Measurements from ENCODE around the gene GALNT6. TPM values are rescaled to one million over a fixed set of nuclear protein-coding genes. Genes with fewer than 3 reads are reported as not detected.
"Not testable (repeated sequence)": the region's sequence is repeated elsewhere in the genome, so short reads cannot be mapped to it uniquely, and the experiment has no call there.

Gene GALNT6
- total RNA-seq, 3 donors from 2014 or later: 10.8 to 16.9 (median 11.9) TPM

DNA sequence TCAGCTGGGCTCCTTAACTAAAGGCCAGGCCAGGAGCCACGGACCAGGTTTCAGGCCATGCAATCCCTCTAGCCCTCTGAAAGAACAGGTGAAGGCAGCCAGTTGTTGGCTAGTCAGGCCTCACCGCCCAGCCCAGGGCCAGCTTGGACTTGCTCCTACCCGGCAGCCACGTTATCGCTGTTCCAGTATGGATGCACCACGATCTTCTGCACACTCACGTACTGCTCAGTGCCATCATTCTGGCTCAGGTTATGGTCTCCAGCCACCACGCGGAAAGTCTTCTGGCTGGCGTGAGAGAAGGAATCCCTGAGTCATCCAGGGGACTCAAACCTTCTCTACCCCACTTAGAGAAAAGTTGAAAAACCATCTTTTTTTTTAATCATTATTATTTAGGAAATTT is 48.8 kb downstream of the GALNT6 start:
- DNase-seq (no peak), ATAC-seq (no peak)
- Mint-ChIP-seq H3K4me1 (ENCODE audit: low read depth) (peaks cover 16% of the 10 kb centered on the region), H3K4me3 (no peak overlapping the region), H3K36me3 (ENCODE audit: insufficient read depth) (no peaks in the 10 kb centered on the region), H3K27me3 (ENCODE audit: low read depth) (no peaks in the 10 kb centered on the region), H3K9me3 (no peaks in the 10 kb centered on the region)

DNA sequence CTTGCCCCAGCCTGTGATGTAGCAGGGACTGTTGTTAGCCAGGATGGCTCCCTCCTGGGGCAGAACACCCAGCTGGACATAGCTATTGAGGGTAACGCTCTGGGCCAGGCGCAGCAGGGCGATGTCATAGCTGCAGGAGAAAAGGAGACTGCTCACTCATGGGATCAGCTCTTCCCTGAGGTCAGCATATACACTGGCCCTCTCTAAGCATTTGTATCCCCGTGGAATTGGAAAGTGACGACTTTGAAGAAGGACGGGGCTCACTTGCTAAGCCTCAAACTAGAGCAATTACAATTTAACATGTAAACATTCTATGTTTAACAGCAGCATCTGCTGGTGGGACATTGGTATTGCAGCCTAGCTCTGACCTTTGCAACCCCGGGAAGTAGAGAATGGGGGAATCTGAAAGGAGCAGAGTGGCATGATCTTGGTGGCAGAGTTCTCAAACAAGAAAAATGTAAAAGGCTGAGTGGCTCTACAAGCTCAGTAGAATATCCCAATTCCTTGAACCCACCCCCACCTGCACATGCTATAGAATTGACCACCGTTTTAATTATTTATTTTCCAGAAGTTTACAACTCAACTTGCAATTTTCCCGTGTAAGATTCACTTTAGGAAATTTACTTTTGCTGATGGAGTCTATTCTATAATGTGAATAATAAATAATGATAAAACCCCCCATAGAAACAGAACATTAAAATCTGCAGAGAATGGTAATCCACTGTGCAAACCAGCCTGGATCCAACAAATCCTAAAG is 49.8 kb downstream of the GALNT6 start:
- peak; percentile 87 to 89 for ATAC-seq
- Mint-ChIP-seq H3K4me1 (ENCODE audit: low read depth) (peaks cover 14% of the 10 kb centered on the region), H3K27me3 (ENCODE audit: low read depth) (no peaks in the 10 kb centered on the region), H3K36me3 (ENCODE audit: insufficient read depth) (no peaks in the 10 kb centered on the region), H3K9me3 (no peaks in the 10 kb centered on the region), H3K4me3 (peak overlapping the region; percentile 53)
- DNase-seq: peak; percentile 72

DNA sequence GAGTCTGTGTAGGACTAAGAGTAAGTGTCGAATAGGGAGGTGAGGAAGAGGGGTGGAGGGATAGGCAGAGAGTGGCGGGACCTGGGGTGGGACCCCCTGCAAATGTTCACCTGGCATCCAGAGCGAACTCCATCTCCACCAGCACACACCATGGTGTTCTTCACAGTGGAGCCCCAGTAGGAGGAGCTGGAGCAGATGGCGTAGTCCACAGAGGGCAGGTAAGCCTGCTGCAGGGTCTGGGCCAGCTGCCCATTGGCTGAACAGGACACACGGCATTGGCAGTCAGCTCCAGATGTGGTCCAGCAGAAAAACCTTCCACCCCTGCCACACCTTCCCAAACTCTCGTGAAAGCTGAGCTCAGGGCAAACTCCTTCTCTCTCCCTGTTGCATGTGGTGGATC is 51.5 kb downstream of the GALNT6 start:
- Mint-ChIP-seq H3K27me3 (ENCODE audit: low read depth) (no peaks in the 10 kb centered on the region), H3K4me3 (no peak overlapping the region), H3K4me1 (ENCODE audit: low read depth) (peaks cover 10% of the 10 kb centered on the region), H3K9me3 (no peaks in the 10 kb centered on the region), H3K36me3 (ENCODE audit: insufficient read depth) (no peaks in the 10 kb centered on the region)
- DNase-seq (no peak), ATAC-seq (no peak)

DNA sequence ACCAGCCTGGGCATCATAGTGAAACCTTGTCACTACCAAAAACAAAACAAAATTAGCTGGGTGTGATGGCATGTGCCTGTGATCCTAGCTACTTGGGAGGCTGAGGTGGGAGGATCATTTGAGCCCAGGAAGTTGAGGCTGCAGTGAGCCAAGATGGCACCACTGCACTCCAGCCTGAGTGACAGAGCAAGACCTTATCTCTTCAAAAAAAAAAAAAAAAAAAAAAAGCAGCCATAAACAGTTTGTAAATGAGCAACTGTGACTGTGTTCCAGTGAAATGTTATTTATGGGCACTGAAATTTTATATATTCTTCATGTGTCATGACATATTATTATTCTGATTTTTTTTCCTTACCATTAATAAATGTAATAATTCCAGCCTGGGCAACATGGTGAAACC is 53.9 kb downstream of the GALNT6 start:
- not testable (repeated sequence) for H3K27me3 Mint-ChIP-seq (ENCODE audit: low read depth); DNase-seq; H3K9me3 Mint-ChIP-seq; ATAC-seq; H3K36me3 Mint-ChIP-seq (ENCODE audit: insufficient read depth); H3K4me1 Mint-ChIP-seq (ENCODE audit: low read depth); H3K4me3 Mint-ChIP-seq

DNA sequence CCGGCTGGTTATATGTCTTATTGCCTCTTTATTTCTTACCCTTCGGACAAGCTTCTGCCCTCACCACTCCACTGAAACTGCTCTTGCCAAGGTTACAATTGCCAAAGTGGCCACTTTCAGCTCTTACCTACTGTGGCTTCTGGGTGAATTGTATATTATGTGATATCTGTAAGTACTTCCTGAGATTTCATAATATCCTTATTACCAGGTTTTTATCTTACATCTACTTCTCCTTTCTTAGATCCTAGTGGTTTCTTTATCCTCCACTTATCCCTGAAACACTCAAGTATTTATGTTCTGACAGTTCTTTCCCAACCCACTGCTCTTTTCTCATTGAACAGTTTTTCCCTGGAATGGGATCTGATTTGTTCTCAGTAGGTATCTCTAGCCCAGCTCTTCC is 55.3 kb downstream of the GALNT6 start:
- ATAC-seq (no peak), DNase-seq (no peak)
- Mint-ChIP-seq H3K36me3 (ENCODE audit: insufficient read depth) (no peaks in the 10 kb centered on the region), H3K27me3 (ENCODE audit: low read depth) (no peaks in the 10 kb centered on the region), H3K9me3 (no peaks in the 10 kb centered on the region), H3K4me1 (ENCODE audit: low read depth) (peaks cover 4% of the 10 kb centered on the region), H3K4me3 (no peak overlapping the region)

DNA sequence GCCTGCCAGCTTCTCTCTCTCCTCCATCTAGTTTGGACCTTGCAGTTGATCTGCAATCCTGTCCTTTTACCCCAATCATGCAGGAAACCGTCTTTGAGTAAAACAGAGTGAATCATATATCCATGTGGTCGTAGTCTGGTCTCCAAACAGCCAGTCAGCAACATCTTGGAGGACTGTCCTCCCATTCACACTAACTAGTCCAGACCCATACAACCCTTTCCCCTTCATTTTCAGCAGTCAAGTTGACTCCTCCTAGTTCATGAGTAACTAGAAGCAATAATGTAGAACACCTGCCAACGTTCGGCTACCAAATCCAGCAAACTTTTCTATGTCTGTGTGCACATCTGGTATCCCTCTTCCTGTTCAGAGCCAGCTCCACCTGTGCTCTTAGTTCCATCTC is 56.4 kb downstream of the GALNT6 start:
- Mint-ChIP-seq H3K4me3 (no peak overlapping the region), H3K27me3 (ENCODE audit: low read depth) (no peaks in the 10 kb centered on the region), H3K4me1 (ENCODE audit: low read depth) (peaks cover 11% of the 10 kb centered on the region), H3K36me3 (ENCODE audit: insufficient read depth) (no peaks in the 10 kb centered on the region), H3K9me3 (no peaks in the 10 kb centered on the region)
- ATAC-seq: no peak
- no peak for DNase-seq

DNA sequence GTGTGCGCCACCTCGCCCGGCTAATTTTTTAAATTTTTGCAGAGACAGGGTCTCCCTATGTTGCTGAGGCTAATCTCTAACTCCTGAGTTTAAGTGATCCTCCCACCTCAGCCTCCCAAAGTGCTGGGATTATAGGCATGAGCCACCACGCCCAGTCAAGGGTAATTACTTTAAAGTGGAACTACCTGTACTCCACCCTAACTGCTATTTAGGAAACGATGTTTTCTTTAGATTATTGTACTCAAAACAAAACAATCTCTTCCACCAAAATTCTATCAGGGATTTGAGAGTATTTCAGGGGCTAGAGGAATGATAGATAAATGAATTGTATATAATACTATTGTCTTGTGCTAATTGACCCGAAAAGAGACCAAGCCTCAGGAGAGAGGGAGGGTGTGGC is 57.7 kb downstream of the GALNT6 start:
- no peaks in the 10 kb centered on the region for H3K27me3 Mint-ChIP-seq (ENCODE audit: low read depth)
- DNase-seq (no peak), ATAC-seq (no peak)
- H3K36me3 Mint-ChIP-seq (ENCODE audit: insufficient read depth): no peaks in the 10 kb centered on the region
- H3K4me1 Mint-ChIP-seq (ENCODE audit: low read depth): peaks cover 23% of the 10 kb centered on the region
- H3K4me3 Mint-ChIP-seq: no peak overlapping the region
- no peaks in the 10 kb centered on the region for H3K9me3 Mint-ChIP-seq

DNA sequence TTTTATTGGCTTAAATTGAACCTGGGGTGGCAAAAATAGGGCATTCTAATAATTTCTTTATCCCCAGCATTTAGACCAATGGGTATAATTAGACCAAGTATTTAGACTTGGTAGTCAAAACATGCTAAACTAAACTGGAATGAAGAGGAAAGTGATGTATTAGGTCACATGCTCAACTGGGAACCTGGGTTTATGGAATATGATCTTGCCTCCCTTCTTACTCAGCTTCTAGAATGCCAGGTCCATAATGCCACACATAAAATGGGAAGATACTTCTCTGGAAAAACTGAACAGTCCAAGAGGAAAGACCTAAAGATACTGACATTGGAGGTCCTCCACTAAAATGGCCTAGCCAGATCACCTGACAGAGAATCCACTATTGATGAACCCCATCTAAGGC is 61.0 kb downstream of the GALNT6 start:
- Mint-ChIP-seq H3K27me3 (ENCODE audit: low read depth) (no peaks in the 10 kb centered on the region), H3K4me1 (ENCODE audit: low read depth) (peaks cover 50% of the 10 kb centered on the region), H3K36me3 (ENCODE audit: insufficient read depth) (no peaks in the 10 kb centered on the region), H3K4me3 (peak overlapping the region; percentile 32), H3K9me3 (no peaks in the 10 kb centered on the region)
- DNase-seq (no peak), ATAC-seq (no peak)

DNA sequence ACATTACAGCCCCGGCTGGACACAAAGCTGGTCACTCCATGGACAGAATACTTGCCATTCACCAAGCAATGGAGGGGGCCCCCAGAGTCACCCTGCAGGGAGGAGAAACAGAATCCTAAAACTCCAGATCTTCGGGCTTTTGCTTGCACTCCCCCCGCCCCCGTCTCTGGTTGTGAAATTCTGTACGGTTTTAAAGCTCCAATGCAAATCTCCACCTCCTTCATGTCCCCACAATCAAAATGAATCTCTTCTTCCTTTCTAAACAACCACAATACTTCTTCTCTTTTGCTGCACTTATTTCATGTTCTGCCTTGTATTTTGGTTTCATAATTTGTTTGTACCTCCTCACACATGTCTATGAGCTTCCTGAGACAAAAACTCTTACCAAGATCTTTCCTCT is 61.5 kb downstream of the GALNT6 start:
- Mint-ChIP-seq H3K36me3 (ENCODE audit: insufficient read depth) (no peaks in the 10 kb centered on the region), H3K4me3 (peak overlapping the region; percentile 32), H3K4me1 (ENCODE audit: low read depth) (peaks cover 54% of the 10 kb centered on the region), H3K9me3 (no peaks in the 10 kb centered on the region), H3K27me3 (ENCODE audit: low read depth) (no peaks in the 10 kb centered on the region)
- ATAC-seq: peak; percentile 30 to 36
- DNase-seq: no peak

DNA sequence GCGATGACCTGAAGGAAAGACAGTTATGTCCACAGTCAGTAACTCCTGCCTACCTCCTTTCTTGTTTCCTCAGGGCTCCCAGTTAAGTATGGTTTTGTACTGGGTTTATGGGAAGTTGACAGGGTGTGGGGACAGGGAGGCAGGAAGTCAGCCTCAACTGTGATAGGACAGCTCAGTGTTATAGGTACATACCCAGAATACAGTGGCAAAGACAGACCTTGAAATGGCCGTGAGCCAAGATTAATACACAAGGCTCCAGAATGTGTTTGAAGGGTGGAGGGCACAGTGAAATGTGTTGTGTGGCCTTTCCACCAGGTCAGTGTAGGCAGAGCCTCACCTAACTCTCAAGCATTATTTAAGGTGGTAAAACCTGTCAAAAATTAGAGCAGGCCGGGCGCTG is 62.6 kb downstream of the GALNT6 start:
- Mint-ChIP-seq H3K4me1 (ENCODE audit: low read depth) (peaks cover 59% of the 10 kb centered on the region), H3K9me3 (no peaks in the 10 kb centered on the region), H3K4me3 (no peak overlapping the region), H3K27me3 (ENCODE audit: low read depth) (no peaks in the 10 kb centered on the region), H3K36me3 (ENCODE audit: insufficient read depth) (no peaks in the 10 kb centered on the region)
- ATAC-seq (no peak), DNase-seq (no peak)

DNA sequence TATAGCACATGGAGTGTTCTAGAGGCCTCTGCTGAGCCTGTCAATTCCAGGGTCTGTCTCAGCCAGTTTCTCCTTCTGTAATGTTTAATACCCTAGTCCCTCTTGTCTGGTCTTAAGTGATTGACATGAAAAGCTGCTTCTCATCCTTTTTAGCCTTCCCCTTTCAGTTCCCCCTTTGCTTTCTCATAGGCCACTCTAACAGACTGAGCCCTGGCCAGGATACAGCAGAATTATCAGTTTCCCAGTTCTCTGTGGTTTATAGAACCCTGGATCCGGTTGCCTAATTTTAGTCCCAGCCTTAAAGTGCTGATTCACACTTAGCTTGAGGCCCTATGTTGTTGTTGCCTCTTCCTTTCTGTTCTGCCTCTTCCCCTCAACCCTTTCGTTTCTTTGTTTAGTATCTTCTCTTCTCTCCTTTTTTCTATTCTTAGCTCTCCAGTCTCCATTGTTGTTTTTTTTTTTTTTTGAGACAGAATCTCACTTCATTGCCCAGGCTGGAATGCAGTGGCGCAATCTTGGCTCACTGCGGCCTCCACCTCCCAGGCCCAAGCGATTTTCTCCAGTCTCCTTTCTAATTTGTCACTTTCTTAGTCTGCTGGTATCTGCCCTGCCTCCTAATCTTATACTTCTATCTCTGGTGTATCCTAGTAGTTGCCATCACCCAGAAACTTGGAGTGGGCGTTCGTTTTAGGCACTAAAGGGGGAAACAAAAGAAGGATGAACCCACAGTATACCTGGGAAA is 64.3 kb downstream of the GALNT6 start:
- H3K9me3 Mint-ChIP-seq: no peaks in the 10 kb centered on the region
- H3K36me3 Mint-ChIP-seq (ENCODE audit: insufficient read depth): peaks cover 5% of the 10 kb centered on the region
- H3K27me3 Mint-ChIP-seq (ENCODE audit: low read depth): no peaks in the 10 kb centered on the region
- H3K4me1 Mint-ChIP-seq (ENCODE audit: low read depth): peaks cover 73% of the 10 kb centered on the region
- ATAC-seq (no peak), DNase-seq (no peak)
- peak overlapping the region; percentile 65 for H3K4me3 Mint-ChIP-seq

DNA sequence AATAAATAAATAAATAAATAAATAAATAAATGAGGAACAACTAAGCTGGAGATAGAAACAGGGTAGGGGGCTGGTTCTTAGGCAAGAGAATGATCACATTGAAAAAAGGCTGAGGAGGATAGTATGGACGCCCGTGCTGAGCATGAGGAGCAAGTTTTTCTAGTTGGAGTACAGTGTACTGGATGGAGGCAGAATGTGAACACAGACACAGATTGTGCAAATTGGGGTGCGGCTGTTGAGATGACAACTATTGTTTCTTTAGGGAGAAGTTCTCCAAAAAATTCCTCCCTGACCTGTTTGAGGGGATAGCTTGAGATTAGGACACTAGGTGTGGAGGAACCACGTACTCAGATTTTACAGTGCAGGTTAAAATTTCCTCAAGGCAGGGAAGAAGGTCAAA is 66.3 kb downstream of the GALNT6 start:
- Mint-ChIP-seq H3K4me1 (ENCODE audit: low read depth) (peaks cover 83% of the 10 kb centered on the region), H3K27me3 (ENCODE audit: low read depth) (no peaks in the 10 kb centered on the region), H3K4me3 (peak overlapping the region; percentile 31), H3K36me3 (ENCODE audit: insufficient read depth) (peaks cover 9% of the 10 kb centered on the region), H3K9me3 (no peaks in the 10 kb centered on the region)
- no peak for DNase-seq
- ATAC-seq: no peak

DNA sequence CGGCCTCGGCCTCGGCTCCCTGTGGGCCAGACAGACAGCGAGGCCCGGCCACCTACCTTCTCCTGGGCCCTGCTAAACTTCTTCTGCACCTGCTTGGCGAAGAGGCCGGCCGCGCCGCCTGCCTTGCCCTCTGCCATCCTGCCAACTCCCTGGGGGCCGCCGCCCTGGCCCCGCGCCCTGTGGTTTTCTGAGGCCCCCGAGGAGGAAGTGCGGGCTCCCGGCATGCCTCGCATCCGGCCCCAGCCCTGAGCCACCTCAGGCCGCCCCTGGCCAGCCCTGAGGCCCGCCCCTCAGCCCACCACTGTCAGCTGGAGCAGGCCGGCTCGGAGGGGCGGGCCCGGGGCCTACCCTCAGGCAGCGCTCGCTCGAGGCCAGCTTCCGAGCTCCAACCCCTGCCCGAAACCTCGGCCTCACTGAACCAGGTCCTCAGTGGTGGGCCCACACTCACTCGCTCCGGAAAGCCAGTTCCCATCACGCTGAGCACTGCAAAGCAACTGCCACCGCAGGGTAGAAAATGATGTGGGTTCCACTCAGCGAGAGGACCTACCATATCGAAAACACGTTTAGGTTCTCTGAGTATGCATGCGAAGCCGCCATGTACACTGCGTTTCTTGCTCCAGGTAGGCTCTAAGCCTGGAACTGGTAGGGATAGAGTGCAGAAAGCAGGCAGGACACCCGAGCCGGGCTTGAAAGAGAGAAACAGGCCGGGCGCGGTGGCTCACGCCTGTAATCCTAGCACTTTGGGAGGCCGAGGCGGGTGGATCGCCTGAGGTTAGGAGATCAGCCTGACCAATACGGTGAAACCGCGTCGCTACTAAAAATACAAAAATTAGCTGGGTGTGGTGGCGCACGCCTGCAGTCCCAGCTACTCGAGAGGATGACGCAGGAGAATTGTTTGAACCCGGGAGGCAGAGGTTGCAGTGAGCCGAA is 67.0 kb downstream of the GALNT6 start, which contains the start of gene BIN2:
TSS of gene BIN2 (minus strand) at position 209 of the 930 bp plus-strand sequence. CDS start at position 137, 72 bp downstream.
- Mint-ChIP-seq H3K9me3 (no peaks in the 10 kb centered on the region), H3K27me3 (ENCODE audit: low read depth) (no peaks in the 10 kb centered on the region)
- ATAC-seq: peak; percentile 74 to 77

DNA sequence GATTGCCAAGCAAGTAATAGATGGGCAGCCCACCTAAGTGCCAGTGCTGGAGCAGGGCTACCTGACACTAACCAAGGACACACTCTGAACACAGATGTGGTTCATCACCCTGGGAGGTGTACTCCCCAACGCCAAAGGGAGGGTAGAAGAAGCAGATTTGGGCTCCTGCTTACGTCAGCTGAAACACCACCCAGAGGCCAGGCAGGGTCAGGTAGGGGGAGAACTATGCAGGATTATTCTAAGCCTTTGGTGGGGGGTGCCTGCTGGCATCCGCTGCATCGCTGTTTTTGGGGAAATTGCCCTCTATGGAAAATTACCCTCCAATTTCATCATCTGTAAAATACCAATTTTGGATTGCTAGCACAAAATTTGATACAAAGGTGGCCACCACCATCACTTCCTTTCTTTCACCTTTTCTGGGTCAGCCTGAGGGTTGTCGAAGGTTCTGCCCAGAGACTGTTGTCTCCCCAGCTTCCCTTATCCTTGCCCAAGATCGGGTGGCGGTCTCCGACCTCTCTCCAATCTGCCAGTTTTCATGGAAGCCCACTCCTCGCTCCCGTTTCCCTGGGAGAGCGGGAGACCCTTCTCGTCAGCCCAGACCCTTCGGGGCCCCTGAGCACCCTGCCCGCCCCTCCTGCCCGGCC is 67.8 kb downstream of the GALNT6 start:
- Mint-ChIP-seq H3K4me3 (peak overlapping the region; percentile 87), H3K4me1 (ENCODE audit: low read depth) (peaks cover 84% of the 10 kb centered on the region), H3K9me3 (no peaks in the 10 kb centered on the region), H3K36me3 (ENCODE audit: insufficient read depth) (peaks cover 11% of the 10 kb centered on the region), H3K27me3 (ENCODE audit: low read depth) (no peaks in the 10 kb centered on the region)
- DNase-seq (peak; percentile 33), ATAC-seq (peak; percentile 35 to 40)

More for the DNA sequence above, 67.0 kb downstream of the GALNT6 start, which contains the start of gene BIN2:
- DNase-seq: peak; percentile 43
- peak within 1 kb of the TSS; percentile 87 for H3K4me3 Mint-ChIP-seq
- H3K4me1 Mint-ChIP-seq (ENCODE audit: low read depth): peaks cover 83% of the 10 kb centered on the region
- H3K36me3 Mint-ChIP-seq (ENCODE audit: insufficient read depth): peaks cover 9% of the 10 kb centered on the region
